GM19239 (cell line): ENCODE results near the gene PANK2.
"Not testable (repeated sequence)": the region's sequence is repeated elsewhere in the genome, so short reads cannot be mapped to it uniquely, and the experiment has no call there.

ENCODE experiments used
- DNase-seq: peaks from one replicate; pipeline ENCODE4 v3.0.0; 2011; ENCODE audit warnings: low spot score; ENCODE audit not compliant: insufficient read length
- FAIRE-seq: peaks from 2 replicates; lab custom pipeline; 2011; peaks lifted over from hg19 to GRCh38; lab: Jason Lieb, UNC

The PANK2 gene

DNA sequence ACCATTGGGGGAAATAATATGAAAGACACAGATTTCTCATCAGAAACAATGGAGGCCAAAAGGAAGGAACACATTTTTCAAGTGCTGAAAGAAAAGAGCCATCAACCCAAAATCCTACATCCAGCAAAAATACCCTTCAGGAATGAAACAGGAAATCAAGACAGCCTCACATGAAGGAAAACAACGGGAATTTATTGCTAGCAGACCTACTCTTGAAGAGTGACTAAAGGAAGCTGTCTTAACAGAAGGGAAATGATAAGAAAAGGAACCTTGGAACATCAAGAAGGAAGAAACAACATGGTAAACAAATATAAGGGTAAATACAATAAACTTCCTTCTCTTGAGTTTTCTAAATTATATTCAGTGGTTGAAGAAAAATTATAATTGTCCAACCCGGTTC, 82.0 kb downstream of the PANK2 start:
- DNase-seq = no peak
- FAIRE-seq = no peak

DNA sequence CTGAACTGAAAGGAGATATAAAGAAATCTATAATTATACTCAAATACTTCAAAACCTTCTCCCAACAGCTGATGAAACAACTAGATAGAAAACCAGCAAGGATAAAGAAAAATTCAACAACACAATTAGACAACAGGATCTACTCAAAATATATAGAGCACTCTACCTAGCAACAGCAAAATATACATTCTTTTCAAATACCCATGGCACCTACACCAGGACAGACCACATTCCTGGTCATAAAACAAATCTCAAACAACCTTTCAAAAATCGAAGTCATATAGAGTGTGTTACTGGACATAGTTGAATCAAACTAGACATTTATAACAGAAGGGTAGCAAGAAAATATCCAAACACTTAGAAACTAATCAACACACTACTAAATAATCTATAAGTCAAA, 83.0 kb downstream of the PANK2 start:
- FAIRE-seq (no peak), DNase-seq (no peak)

DNA sequence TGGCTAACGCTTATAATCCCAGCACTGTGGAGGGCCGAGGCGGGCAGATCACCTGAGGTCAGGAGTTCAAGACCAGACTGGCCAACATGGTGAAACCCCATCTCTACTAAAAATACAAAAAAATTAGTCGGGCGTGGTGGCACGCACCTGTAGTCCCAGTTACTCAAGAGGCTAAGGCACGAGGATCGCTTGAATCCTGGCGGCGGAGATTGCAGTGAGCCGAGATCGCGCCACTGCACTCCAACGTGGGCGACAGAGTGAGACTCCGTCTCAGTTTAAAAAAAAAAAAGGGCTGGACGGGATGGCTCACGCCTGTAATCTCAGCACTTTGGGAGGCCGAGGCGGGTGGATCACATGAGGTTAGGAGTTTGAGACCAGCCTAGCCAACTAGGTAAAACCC, 83.4 kb downstream of the PANK2 start:
- not testable (repeated sequence) for DNase-seq, FAIRE-seq

DNA sequence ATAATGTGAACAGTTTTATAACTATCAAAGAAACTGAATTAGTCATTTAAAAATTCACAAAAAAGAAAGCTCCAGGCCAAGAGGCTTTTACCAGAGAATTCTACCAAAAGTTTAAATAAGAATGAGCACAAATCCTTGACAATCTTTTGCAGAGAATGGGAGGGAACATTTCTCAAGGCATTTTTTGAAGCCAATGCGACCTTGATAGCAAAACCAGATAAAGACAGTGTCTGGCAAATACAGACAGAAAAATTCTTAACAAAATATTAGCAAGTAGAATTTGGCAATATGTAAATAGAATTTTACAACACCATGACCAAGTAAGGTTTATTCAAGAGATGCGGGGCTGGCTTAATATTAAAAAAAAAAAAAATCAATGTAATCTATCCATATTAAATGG, 84.5 kb downstream of the PANK2 start:
- DNase-seq = no peak
- FAIRE-seq = no peak

DNA sequence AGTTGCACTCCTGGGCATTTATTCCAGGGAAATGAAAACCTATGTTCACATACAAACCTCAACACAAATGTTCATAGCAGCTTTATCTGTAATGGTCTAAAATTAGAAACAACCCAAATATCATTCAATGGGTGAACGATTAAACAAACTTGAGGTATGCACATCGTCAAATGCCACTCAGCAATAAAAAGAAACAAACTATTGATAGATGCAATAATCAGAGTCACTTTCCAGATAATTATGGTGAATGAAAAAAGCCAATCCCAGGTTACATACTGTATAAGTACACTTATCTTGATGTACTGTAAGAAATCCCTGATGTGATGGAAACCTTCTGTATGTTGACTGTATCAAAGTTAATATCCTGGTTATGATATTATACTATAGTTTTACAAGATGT, 87.3 kb downstream of the PANK2 start:
- no peak for FAIRE-seq
- no peak for DNase-seq
